H9 (cell line): Measurements from ENCODE around the gene STAC2. TPM values are rescaled to one million over a fixed set of nuclear protein-coding genes. Genes with fewer than 3 reads are reported as not detected.

Experiments
- DNase-seq: peaks from one replicate; pipeline ENCODE4 v3.0.0-alpha.2; 2017
- H2AFZ ChIP-seq: one replicate; pipeline ENCODE4 v1.6.1; 2013; ENCODE audit warnings: mild to moderate bottlenecking, low read length, control low read depth, moderate library complexity
- H2AK5ac ChIP-seq: 2 replicates; pipeline ENCODE4 v1.6.1; 2013; ENCODE audit warnings: low read length, control low read depth, mixed read lengths; ENCODE audit not compliant: insufficient read length
- H2BK120ac ChIP-seq: one replicate; pipeline ENCODE4 v1.6.1; 2013; ENCODE audit warnings: low read depth, mild to moderate bottlenecking, low read length, control low read depth, inconsistent platforms; ENCODE audit not compliant: poor library complexity, severe bottlenecking
- H2BK12ac ChIP-seq: 2 replicates; pipeline ENCODE4 v1.6.1; 2013; ENCODE audit warnings: low read length, control low read depth, mixed read lengths, low read depth; ENCODE audit not compliant: insufficient read length
- H2BK15ac ChIP-seq: 2 replicates; pipeline ENCODE4 v1.6.1; 2013; ENCODE audit warnings: low read depth, low read length, control low read depth
- H2BK20ac ChIP-seq: one replicate; pipeline ENCODE4 v1.6.1; 2013; ENCODE audit warnings: low read depth, mild to moderate bottlenecking, low read length, control low read depth, inconsistent platforms; ENCODE audit not compliant: poor library complexity, severe bottlenecking
- H2BK5ac ChIP-seq: 2 replicates; pipeline ENCODE4 v1.6.1; 2013; ENCODE audit warnings: low read length, control low read depth, mixed read lengths; ENCODE audit not compliant: insufficient read length
- H3K14ac ChIP-seq: 2 replicates; pipeline ENCODE4 v1.6.1; 2013; ENCODE audit warnings: low read length, control low read depth; ENCODE audit not compliant: insufficient read depth
- H3K18ac ChIP-seq: 2 replicates; pipeline ENCODE4 v1.6.1; 2013; ENCODE audit warnings: low read depth, mild to moderate bottlenecking, mixed read lengths, low read length, control low read depth; ENCODE audit not compliant: insufficient read length
- H3K23ac ChIP-seq: 2 replicates; pipeline ENCODE4 v1.6.1; 2013; ENCODE audit warnings: low read length, control low read depth, mixed read lengths, low read depth; ENCODE audit not compliant: insufficient read length
- H3K23me2 ChIP-seq: 2 replicates; pipeline ENCODE4 v1.6.1; 2013; ENCODE audit warnings: low read depth, mild to moderate bottlenecking, mixed read lengths, low read length, control low read depth; ENCODE audit not compliant: insufficient read length, poor library complexity, severe bottlenecking
- H3K27ac ChIP-seq: 2 replicates; pipeline ENCODE4 v1.5.1; 2013; ENCODE audit warnings: low read length, control low read depth, mixed read lengths, low read depth; ENCODE audit not compliant: insufficient read length
- H3K27me3 ChIP-seq: 2 replicates; pipeline ENCODE4 v1.6.1; 2013; ENCODE audit warnings: low read length, control low read depth, inconsistent platforms; ENCODE audit not compliant: insufficient read depth
- H3K4ac ChIP-seq: 2 replicates; pipeline ENCODE4 v1.6.1; 2013; ENCODE audit warnings: low read depth, mild to moderate bottlenecking, control low read depth, inconsistent platforms, low read length, moderate library complexity
- H3K4me1 ChIP-seq: 2 replicates; pipeline ENCODE4 v1.6.1; 2013; ENCODE audit warnings: low read length, control low read depth, inconsistent platforms; ENCODE audit not compliant: insufficient read depth
- H3K4me2 ChIP-seq: 2 replicates; pipeline ENCODE4 v1.6.1; 2013; ENCODE audit warnings: low read length, control low read depth, mixed read lengths; ENCODE audit not compliant: insufficient read length, insufficient read depth
- H3K56ac ChIP-seq: 2 replicates; pipeline ENCODE4 v1.6.1; 2013; ENCODE audit warnings: low read depth, mild to moderate bottlenecking, mixed read lengths, low read length, control low read depth; ENCODE audit not compliant: insufficient read length
- H3K79me1 ChIP-seq: 2 replicates; pipeline ENCODE4 v1.6.1; 2013; ENCODE audit warnings: low read depth, mild to moderate bottlenecking, moderate library complexity, low read length, control low read depth, inconsistent platforms; ENCODE audit not compliant: insufficient read depth, poor library complexity, severe bottlenecking
- H3K79me2 ChIP-seq: 2 replicates; pipeline ENCODE4 v1.6.1; 2013; ENCODE audit warnings: low read length, control low read depth, inconsistent platforms; ENCODE audit not compliant: insufficient read depth
- H3K9ac ChIP-seq: 2 replicates; pipeline ENCODE4 v1.6.1; 2013; ENCODE audit warnings: low read length, control low read depth, mixed read lengths; ENCODE audit not compliant: insufficient read length; ENCODE audit errors: extremely low read depth
- H3K9me3 ChIP-seq: one replicate; pipeline ENCODE4 v1.6.1; 2013; ENCODE audit warnings: low read depth, low read length, inconsistent platforms; ENCODE audit not compliant: control insufficient read depth
- H3T11ph ChIP-seq: one replicate; pipeline ENCODE4 v1.6.1; 2013; ENCODE audit warnings: mild to moderate bottlenecking, low read length, control low read depth, inconsistent platforms
- H4K20me1 ChIP-seq: one replicate; pipeline ENCODE4 v1.6.1; 2013; ENCODE audit not compliant: control insufficient read depth, insufficient read length, insufficient read depth
- H4K5ac ChIP-seq: 2 replicates; pipeline ENCODE4 v1.6.1; 2013; ENCODE audit warnings: low read depth, mild to moderate bottlenecking, mixed read lengths, low read length, control low read depth; ENCODE audit not compliant: insufficient read length
- H4K8ac ChIP-seq: replicated peaks from 2 replicates; pipeline ENCODE4 v1.6.1; 2013; ENCODE audit warnings: low read length, control low read depth, mixed read lengths, low read depth; ENCODE audit not compliant: insufficient read length
- H4K91ac ChIP-seq: 2 replicates; pipeline ENCODE4 v1.6.1; 2013; ENCODE audit warnings: low read depth, mild to moderate bottlenecking, moderate library complexity, mixed read lengths, low read length, control low read depth; ENCODE audit not compliant: insufficient read length
- H3K27ac Mint-ChIP-seq, 3 experiments: 2 replicates in 2 of 3; 3 replicates in 1 of 3; pipeline ENCODE4 v1.8.0; 2020 to 2021; ENCODE audit warnings: mixed read lengths in 3 of 3, mild to moderate bottlenecking in 1 of 3, moderate library complexity in 1 of 3
- H3K27me3 Mint-ChIP-seq: 2 replicates; pipeline ENCODE4 v1.8.0; 2021; ENCODE audit warnings: low read depth, mild to moderate bottlenecking, moderate library complexity, mixed read lengths
- H3K36me3 Mint-ChIP-seq, 3 experiments: 2 replicates in 2 of 3; 3 replicates in 1 of 3; pipeline ENCODE4 v1.8.0; 2020 to 2021; ENCODE audit warnings: low read depth in 3 of 3, mixed read lengths in 3 of 3; ENCODE audit not compliant: insufficient read depth in 1 of 3
- H3K4me1 Mint-ChIP-seq, 2 experiments: 2 replicates each; pipeline ENCODE4 v1.8.0; 2020; ENCODE audit warnings: mixed read lengths in 2 of 2
- H3K4me3 Mint-ChIP-seq, 2 experiments: 2 replicates in 1 of 2; 3 replicates in 1 of 2; pipeline ENCODE4 v1.8.0; 2020 to 2021; ENCODE audit warnings: mild to moderate bottlenecking in 2 of 2, mixed read lengths in 2 of 2, moderate library complexity in 1 of 2
- H3K9me3 Mint-ChIP-seq, 2 experiments: 2 replicates in 1 of 2; 3 replicates in 1 of 2; pipeline ENCODE4 v1.8.0; 2020; ENCODE audit warnings: mild to moderate bottlenecking in 2 of 2, mixed read lengths in 2 of 2, moderate library complexity in 1 of 2
- CTCF ChIP-seq: fragments of 200-600 bp; sonication (generic); conservative IDR thresholded peaks from 3 replicates; pipeline ENCODE4 v1.8.0; 2021; ENCODE audit warnings: antibody characterized with exemption, mild to moderate bottlenecking
- WGBS: extraction: QIAGEN DNeasy Blood & Tissue Kit; methylation state at CpG from one replicate; pipeline ENCODE4 v1.1.7; 2013; ENCODE audit warnings: missing lambda C conversion rate, low lambda C conversion rate, mixed read lengths; ENCODE audit not compliant: insufficient read length; ENCODE audit errors: extremely low coverage; 5-methylcytosine and 5-hydroxymethylcytosine counted together
- total RNA-seq: library from RNA; stranded (reverse); gene quantifications from 2 replicates; pipeline ENCODE4 v1.2.1, GENCODE V29; 2021

Gene STAC2
- total RNA-seq, 1 experiment from 2014 or later: 2.5 TPM

GRCh38 chr17:39193346-39193745 is 32.4 kb downstream of the STAC2 start:
- peaks cover 4% of the 10 kb centered on the region; the same call in 1 of the 2 replicates for H3K4me1 ChIP-seq
- H2AFZ ChIP-seq: no peak overlapping the region
- no peak overlapping the region for H4K91ac ChIP-seq
- H3K27me3 ChIP-seq: peaks cover 4% of the 10 kb centered on the region; the same call in 1 of the 2 replicates
- H3K18ac ChIP-seq: no peak overlapping the region
- H3T11ph ChIP-seq: no peak overlapping the region
- H4K8ac ChIP-seq: no peak overlapping the region
- Mint-ChIP-seq H3K27me3 (no peaks in the 10 kb centered on the region), H3K4me1 (peaks cover 20 to 33% of the 10 kb centered on the region in 2 experiments), H3K27ac (no peak overlapping the region), H3K4me3 (no peak overlapping the region), H3K9me3 (no peaks in the 10 kb centered on the region), H3K36me3 (peaks cover 13 to 34% (median 32%) of the 10 kb centered on the region in 3 experiments; a peak in 6 of 7 replicates)
- H3K56ac ChIP-seq: no peak overlapping the region
- H3K79me1 ChIP-seq: peaks cover 4% of the 10 kb centered on the region
- no peak overlapping the region for H3K4ac ChIP-seq
- H3K79me2 ChIP-seq: peaks cover 6% of the 10 kb centered on the region; the same call in 1 of the 2 replicates
- H3K23me2 ChIP-seq: peaks cover 7% of the 10 kb centered on the region
- no peak overlapping the region for H2AK5ac ChIP-seq
- no peak overlapping the region for H2BK120ac ChIP-seq
- no peak overlapping the region for H3K27ac ChIP-seq
- no peak for DNase-seq
- H4K20me1 ChIP-seq: peaks cover 4% of the 10 kb centered on the region
- H2BK5ac ChIP-seq: no peak overlapping the region
- H3K9me3 ChIP-seq: no peaks in the 10 kb centered on the region
- H2BK12ac ChIP-seq: no peak overlapping the region
- TF ChIP-seq CTCF: no peak
- H4K5ac ChIP-seq: no peak overlapping the region
- H3K9ac ChIP-seq: no peak overlapping the region
- no peak overlapping the region for H2BK20ac ChIP-seq
- H3K4me2 ChIP-seq: no peak overlapping the region
- H3K14ac ChIP-seq: no peak overlapping the region
- no CpG with 5 or more reads among the region's 10 CpGs for WGBS
- H2BK15ac ChIP-seq: no peak overlapping the region
- H3K23ac ChIP-seq: no peak overlapping the region
